Esophagus muscularis mucosa (tissue), 4 donors: ENCODE data around the gene SFRP2.

Experiments
- EP300 ChIP-seq: sonication (generic); formaldehyde crosslinking; IDR thresholded peaks from one replicate; pipeline ENCODE4 v1.6.1; 2017; ENCODE audit warnings: antibody characterized with exemption
- POLR2A ChIP-seq: fragments of 450-650 bp; IDR thresholded peaks from one replicate; pipeline ENCODE4 v1.6.1; 2017; ENCODE audit warnings: antibody characterized with exemption, moderate library complexity, mild to moderate bottlenecking, low read depth
- TF ChIP-seq, protein P1 (sequence below), 3 experiments: fragments of 200-600 bp in 2 of 3; fragments of 450-650 bp in 1 of 3; sonication (generic) in 2 of 3; IDR thresholded peaks; one replicate each; pipeline ENCODE4 v1.5.1; 2017 to 2019; ENCODE audit warnings: antibody characterized with exemption in 3 of 3, mild to moderate bottlenecking in 2 of 3, moderate library complexity in 1 of 3

DNA sequence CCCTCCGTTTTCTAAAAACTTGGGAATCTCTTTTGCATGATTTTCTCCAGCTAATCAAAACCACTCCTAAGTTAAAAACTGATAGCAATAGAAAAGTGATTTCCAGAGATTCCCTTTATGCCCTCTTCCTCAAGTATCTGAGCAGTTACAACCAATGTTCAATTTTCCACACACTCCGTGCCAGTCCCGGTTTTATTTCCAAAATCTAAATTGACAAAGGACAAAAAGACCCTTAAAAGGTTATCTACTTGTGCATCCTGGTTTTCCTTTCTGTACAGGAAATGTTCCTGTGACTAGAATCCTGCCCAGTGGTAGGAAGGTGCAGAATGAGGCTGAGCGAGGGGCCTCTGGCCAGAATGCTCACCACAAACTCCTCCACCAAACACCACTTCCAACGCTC is 1.3 kb downstream of the SFRP2 start:
- TF ChIP-seq POLR2A (no peak), EP300 (no peak)
- TF ChIP-seq, protein P1, sequence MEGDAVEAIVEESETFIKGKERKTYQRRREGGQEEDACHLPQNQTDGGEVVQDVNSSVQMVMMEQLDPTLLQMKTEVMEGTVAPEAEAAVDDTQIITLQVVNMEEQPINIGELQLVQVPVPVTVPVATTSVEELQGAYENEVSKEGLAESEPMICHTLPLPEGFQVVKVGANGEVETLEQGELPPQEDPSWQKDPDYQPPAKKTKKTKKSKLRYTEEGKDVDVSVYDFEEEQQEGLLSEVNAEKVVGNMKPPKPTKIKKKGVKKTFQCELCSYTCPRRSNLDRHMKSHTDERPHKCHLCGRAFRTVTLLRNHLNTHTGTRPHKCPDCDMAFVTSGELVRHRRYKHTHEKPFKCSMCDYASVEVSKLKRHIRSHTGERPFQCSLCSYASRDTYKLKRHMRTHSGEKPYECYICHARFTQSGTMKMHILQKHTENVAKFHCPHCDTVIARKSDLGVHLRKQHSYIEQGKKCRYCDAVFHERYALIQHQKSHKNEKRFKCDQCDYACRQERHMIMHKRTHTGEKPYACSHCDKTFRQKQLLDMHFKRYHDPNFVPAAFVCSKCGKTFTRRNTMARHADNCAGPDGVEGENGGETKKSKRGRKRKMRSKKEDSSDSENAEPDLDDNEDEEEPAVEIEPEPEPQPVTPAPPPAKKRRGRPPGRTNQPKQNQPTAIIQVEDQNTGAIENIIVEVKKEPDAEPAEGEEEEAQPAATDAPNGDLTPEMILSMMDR (IDR thresholded peaks at IDR 0.05), result no peak
